GM23248 (cell line): Measurements from ENCODE around the gene FSTL1.

Experiments used
- EZH2 ChIP-seq: fragments of 200-600 bp; sonication (generic); IDR thresholded peaks from 2 replicates; pipeline ENCODE4 v1.6.1; 2018; ENCODE audit warnings: antibody characterized with exemption, mild to moderate bottlenecking; ENCODE audit not compliant: insufficient read depth, poor library complexity, severe bottlenecking
- EZH2phosphoT487 ChIP-seq: fragments of 200-600 bp; sonication (generic); IDR thresholded peaks from 2 replicates; pipeline ENCODE4 v1.6.1; 2018; ENCODE audit warnings: antibody characterized with exemption, moderate library complexity, mild to moderate bottlenecking, low read depth; ENCODE audit not compliant: insufficient read depth

DNA sequence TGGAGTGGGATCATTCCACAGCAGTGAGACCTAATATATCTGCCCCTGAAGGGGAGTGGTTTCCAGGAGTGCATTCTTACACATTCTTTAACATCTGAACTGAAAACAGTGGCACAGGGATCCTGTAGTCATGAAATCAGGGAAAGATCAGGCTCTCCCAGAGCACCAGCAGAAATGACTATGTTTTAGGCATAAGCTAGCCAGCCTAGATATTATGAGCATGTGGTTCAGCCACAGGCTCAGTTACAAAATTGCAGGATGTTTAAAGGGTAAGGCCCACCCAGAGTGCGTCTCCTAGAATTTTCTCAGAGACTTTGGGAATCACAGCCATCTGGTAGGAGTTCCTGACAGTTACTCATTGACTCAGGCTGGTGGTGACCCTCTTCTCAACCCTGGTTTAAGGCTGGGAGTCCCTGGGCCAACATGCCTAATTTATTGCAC lies 20.9 kb downstream of the FSTL1 start:
- TF ChIP-seq EZH2 (no peak), EZH2phosphoT487 (no peak)
